A673 (cell line): ENCODE results near the gene LY86. TPM values are rescaled to one million over a fixed set of nuclear protein-coding genes. Genes with fewer than 3 reads are reported as not detected.

Experiments used
- BruUV-seq: library from RNA; stranded (reverse); fragments of 400-500 nt; replicated peaks from 2 replicates; lab custom pipeline; 2021; lab: Mats Ljungman, UMichigan
- CTCF ChIA-PET: fragments of 300-600 bp; sonication (Branson Sonifier 250); formaldehyde crosslinking; loops from one replicate; lab custom pipeline; 2022; ENCODE audit warnings: antibody characterized with exemption; lab: Charles Lee
- POLR2A ChIA-PET: fragments of 300-600 bp; sonication (Branson Sonifier 250); formaldehyde crosslinking; loops from one replicate; lab custom pipeline; 2022; ENCODE audit warnings: antibody characterized with exemption; ENCODE audit not compliant: low non-redundant PET; lab: Charles Lee
- DNase-seq: peaks from one replicate; pipeline ENCODE4 v3.0.0-alpha.2; 2015; ENCODE audit warnings: low spot score
- H3K27ac ChIP-seq: fragments of 200-600 bp; sonication (generic); 2 replicates; pipeline ENCODE4 v1.5.1; 2016; ENCODE audit warnings: mixed run types, low read depth, mild to moderate bottlenecking, mixed read lengths, antibody characterized with exemption, low read length; ENCODE audit not compliant: poor library complexity, severe bottlenecking
- H3K27me3 ChIP-seq: fragments of 200-600 bp; sonication (generic); replicated peaks from 2 replicates; pipeline ENCODE4 v1.6.1; 2017; ENCODE audit warnings: mixed run types, low read depth, mild to moderate bottlenecking, mixed read lengths, antibody characterized with exemption, low read length; ENCODE audit not compliant: insufficient read depth, poor library complexity
- H3K36me3 ChIP-seq: fragments of 200-600 bp; sonication (generic); 2 replicates; pipeline ENCODE4 v1.6.1; 2016; ENCODE audit warnings: mixed run types, mild to moderate bottlenecking, mixed read lengths, antibody characterized with exemption, low read length; ENCODE audit not compliant: insufficient read depth, poor library complexity, severe bottlenecking
- H3K4me1 ChIP-seq: fragments of 200-600 bp; sonication (generic); 2 replicates; pipeline ENCODE4 v1.6.1; 2017; ENCODE audit warnings: mixed run types, mild to moderate bottlenecking, mixed read lengths, antibody characterized with exemption, low read length; ENCODE audit not compliant: insufficient read depth, poor library complexity, severe bottlenecking
- H3K4me3 ChIP-seq: fragments of 200-600 bp; sonication (generic); 2 replicates; pipeline ENCODE4 v1.5.1; 2016; ENCODE audit warnings: low read depth, mixed run types, mild to moderate bottlenecking, mixed read lengths, low read length; ENCODE audit not compliant: poor library complexity, severe bottlenecking
- H3K9me3 ChIP-seq: fragments of 200-600 bp; sonication (generic); 2 replicates; pipeline ENCODE4 v1.6.1; 2016; ENCODE audit warnings: mixed run types, low read depth, mild to moderate bottlenecking, mixed read lengths, antibody characterized with exemption, low read length; ENCODE audit not compliant: poor library complexity, severe bottlenecking
- CTCF ChIP-seq: fragments of 300-800, 200-600 bp; sonication (generic); conservative IDR thresholded peaks from 2 replicates; pipeline ENCODE4 v1.5.1; 2017; ENCODE audit warnings: low read depth, mild to moderate bottlenecking, antibody characterized with exemption, low read length, moderate library complexity, mixed read lengths
- EZH2 ChIP-seq: fragments of 200-600 bp; sonication (generic); IDR thresholded peaks from 2 replicates; pipeline ENCODE4 v1.6.1; 2017; ENCODE audit warnings: borderline replicate concordance, low read depth, mild to moderate bottlenecking, mixed read lengths, antibody characterized with exemption, low read length; ENCODE audit not compliant: poor library complexity, severe bottlenecking
- intact Hi-C: fragments of 100-400 bp; cut with micrococcal nuclease; formaldehyde crosslinking; loops from one replicate; pipeline ENCODE4 v1.10.0; 2022; ENCODE audit not compliant: unreplicated experiment
- total RNA-seq: library from RNA; stranded (reverse); gene quantifications from 2 replicates; pipeline ENCODE4 v1.2.3, GENCODE V29; 2021

LY86 gene
- total RNA-seq, 1 experiment from 2014 or later = not detected

GRCh38 chr6:6584310-6585002 is 4.1 kb upstream of the LY86 start:
- Histone ChIP-seq H3K27me3 (no peaks in the 10 kb centered on the region), H3K27ac (no peak overlapping the region), H3K4me3 (no peak overlapping the region), H3K36me3 (no peaks in the 10 kb centered on the region), H3K9me3 (no peaks in the 10 kb centered on the region), H3K4me1 (no peaks in the 10 kb centered on the region)
- no peak for DNase-seq
- no peak for TF ChIP-seq CTCF
- TF ChIP-seq EZH2 = no peak
- CTCF ChIA-PET = no interaction called here
- intact Hi-C loops = no loop called here
- POLR2A ChIA-PET = no interaction called here
- no TSS peak for BruUV-seq

GRCh38 chr6:6585003-6585311 is 3.6 kb upstream of the LY86 start:
- BruUV-seq = no TSS peak
- CTCF ChIA-PET = no interaction called here
- no peaks in the 10 kb centered on the region for H3K36me3 ChIP-seq

GRCh38 chr6:6586167-6586566 is 2.4 kb upstream of the LY86 start:
- TF ChIP-seq CTCF = no peak
- TF ChIP-seq EZH2 = no peak
- H3K4me1 ChIP-seq = no peaks in the 10 kb centered on the region
- no peaks in the 10 kb centered on the region for H3K27me3 ChIP-seq
- POLR2A ChIA-PET = no interaction called here
- intact Hi-C loops = no loop called here
- no peak for DNase-seq
- no peaks in the 10 kb centered on the region for H3K9me3 ChIP-seq
- H3K27ac ChIP-seq = no peak overlapping the region
- no peak overlapping the region for H3K4me3 ChIP-seq
- no TSS peak for BruUV-seq
- H3K36me3 ChIP-seq = no peaks in the 10 kb centered on the region
- CTCF ChIA-PET = no interaction called here

More at GRCh38 chr6:6585003-6585311, 3.6 kb upstream of the LY86 start:
- TF ChIP-seq EZH2 = no peak
- no peak for TF ChIP-seq CTCF
- no peak for DNase-seq
- H3K9me3 ChIP-seq = no peaks in the 10 kb centered on the region
- POLR2A ChIA-PET = no interaction called here
- no peaks in the 10 kb centered on the region for H3K4me1 ChIP-seq
- intact Hi-C loops = no loop called here
- no peaks in the 10 kb centered on the region for H3K27me3 ChIP-seq
- H3K27ac ChIP-seq = no peak overlapping the region
- H3K4me3 ChIP-seq = no peak overlapping the region
